Trophoblast cell (in vitro differentiated cells and primary cell): ENCODE data around the gene PLEKHG5.
"Not testable (repeated sequence)": the region's sequence is repeated elsewhere in the genome, so short reads cannot be mapped to it uniquely, and the experiment has no call there.

Experiments used
- DNase-seq, 2 donors: peaks; one replicate each; pipeline ENCODE4 v3.0.0-alpha.2; 2016
- H2AFZ ChIP-seq: 2 replicates; pipeline ENCODE4 v1.6.1; 2013; ENCODE audit warnings: low read length, moderate library complexity, mild to moderate bottlenecking; ENCODE audit not compliant: insufficient read depth, poor library complexity
- H2AK5ac ChIP-seq: 2 replicates; pipeline ENCODE4 v1.6.1; 2013; ENCODE audit warnings: mild to moderate bottlenecking, low read length
- H2BK120ac ChIP-seq: 2 replicates; pipeline ENCODE4 v1.6.1; 2013; ENCODE audit warnings: low read length, mild to moderate bottlenecking, moderate library complexity; ENCODE audit not compliant: insufficient read depth, poor library complexity
- H2BK12ac ChIP-seq: 2 replicates; pipeline ENCODE4 v1.6.1; 2013; ENCODE audit warnings: mild to moderate bottlenecking, low read length, moderate library complexity
- H2BK5ac ChIP-seq: 2 replicates; pipeline ENCODE4 v1.6.1; 2013; ENCODE audit warnings: low read length, low read depth, moderate library complexity, mild to moderate bottlenecking; ENCODE audit not compliant: poor library complexity
- H3K14ac ChIP-seq: 2 replicates; pipeline ENCODE4 v1.6.1; 2013; ENCODE audit warnings: mild to moderate bottlenecking, low read length
- H3K18ac ChIP-seq: 2 replicates; pipeline ENCODE4 v1.6.1; 2013; ENCODE audit warnings: mild to moderate bottlenecking, low read length
- H3K23ac ChIP-seq: 2 replicates; pipeline ENCODE4 v1.6.1; 2013; ENCODE audit warnings: low read length
- H3K27ac ChIP-seq: 2 replicates; pipeline ENCODE4 v1.5.1; 2013; ENCODE audit warnings: low read depth, mild to moderate bottlenecking, inconsistent platforms, low read length, moderate library complexity
- H3K27me3 ChIP-seq: 2 replicates; pipeline ENCODE4 v1.6.1; 2013; ENCODE audit warnings: inconsistent platforms, mild to moderate bottlenecking, low read length, moderate library complexity; ENCODE audit not compliant: insufficient read depth
- H3K36me3 ChIP-seq, 2 experiments: 1 replicate in 1 of 2; 2 replicates in 1 of 2; pipeline ENCODE4 v1.6.1; 2013; ENCODE audit warnings: low read length in 2 of 2, mild to moderate bottlenecking in 2 of 2, moderate library complexity in 1 of 2; ENCODE audit not compliant: insufficient read depth in 2 of 2, control insufficient read depth in 1 of 2
- H3K4ac ChIP-seq: 2 replicates; pipeline ENCODE4 v1.6.1; 2013; ENCODE audit warnings: low read depth, mild to moderate bottlenecking, low read length, moderate library complexity
- H3K4me1 ChIP-seq, 2 experiments: 1 replicate in 1 of 2; 2 replicates in 1 of 2; pipeline ENCODE4 v1.6.1; 2013; ENCODE audit warnings: low read length in 2 of 2, mild to moderate bottlenecking in 2 of 2, moderate library complexity in 1 of 2; ENCODE audit not compliant: insufficient read depth in 2 of 2, control insufficient read depth in 1 of 2
- H3K4me2 ChIP-seq: 2 replicates; pipeline ENCODE4 v1.6.1; 2013; ENCODE audit warnings: inconsistent platforms, mild to moderate bottlenecking, low read length, moderate library complexity
- H3K4me3 ChIP-seq: 2 replicates; pipeline ENCODE4 v1.5.1; 2013; ENCODE audit warnings: mild to moderate bottlenecking, low read depth, low read length, inconsistent platforms
- H3K79me1 ChIP-seq: one replicate; pipeline ENCODE4 v1.6.1; 2013; ENCODE audit warnings: low read length
- H3K79me2 ChIP-seq: 2 replicates; pipeline ENCODE4 v1.6.1; 2013; ENCODE audit warnings: low read length, mild to moderate bottlenecking; ENCODE audit not compliant: control insufficient read depth, insufficient read depth, poor library complexity
- H3K9ac ChIP-seq: 2 replicates; pipeline ENCODE4 v1.6.1; 2013; ENCODE audit warnings: mild to moderate bottlenecking, low read length
- H3K9me3 ChIP-seq: 2 replicates; pipeline ENCODE4 v1.6.1; 2013; ENCODE audit warnings: low read depth, mild to moderate bottlenecking, control low read depth, inconsistent platforms, low read length; ENCODE audit not compliant: insufficient read depth
- H4K12ac ChIP-seq: 2 replicates; pipeline ENCODE4 v1.6.1; 2013; ENCODE audit warnings: low read depth, mild to moderate bottlenecking, low read length, moderate library complexity
- H4K8ac ChIP-seq: 2 replicates; pipeline ENCODE4 v1.6.1; 2013; ENCODE audit warnings: low read depth, mild to moderate bottlenecking, low read length, moderate library complexity
- H4K91ac ChIP-seq: one replicate; pipeline ENCODE4 v1.6.1; 2013; ENCODE audit warnings: low read depth, mild to moderate bottlenecking, low read length, moderate library complexity
- WGBS: extraction: QIAGEN DNeasy Blood & Tissue Kit; methylation state at CpG from one replicate; pipeline ENCODE4 v1.1.7; 2013; ENCODE audit warnings: missing lambda C conversion rate; ENCODE audit not compliant: insufficient read length, insufficient coverage; ENCODE audit errors: extremely low coverage; 5-methylcytosine and 5-hydroxymethylcytosine counted together

PLEKHG5 gene

DNA sequence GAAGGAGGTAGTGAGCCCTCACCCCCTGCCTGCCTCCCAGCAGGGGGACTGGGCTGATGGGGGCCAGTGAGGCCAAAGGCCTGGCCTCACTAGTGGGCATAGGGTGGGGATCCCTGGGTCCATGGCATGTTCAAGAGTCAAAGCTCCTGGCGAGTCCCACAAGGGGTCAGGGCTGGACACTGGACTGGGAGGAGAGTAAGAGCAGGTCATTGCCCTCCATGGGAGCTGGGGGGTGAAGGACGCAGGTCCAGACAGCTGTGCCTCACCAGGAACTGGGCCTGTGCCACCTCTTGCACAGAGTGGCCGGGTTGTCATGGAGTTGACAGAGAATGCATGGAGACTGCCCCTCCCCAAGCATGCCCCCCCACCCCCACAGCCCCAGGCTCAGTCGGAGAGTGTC is 45.5 kb downstream of the PLEKHG5 start:
- H3K36me3 ChIP-seq, H4K8ac ChIP-seq, H4K91ac ChIP-seq, H2BK120ac ChIP-seq, H3K4ac ChIP-seq, H3K4me2 ChIP-seq, H3K9me3 ChIP-seq, H3K14ac ChIP-seq, H3K27ac ChIP-seq, H2AK5ac ChIP-seq, H3K4me3 ChIP-seq, H3K9ac ChIP-seq, H2BK5ac ChIP-seq, H3K18ac ChIP-seq, H2AFZ ChIP-seq, DNase-seq, H3K79me1 ChIP-seq, H4K12ac ChIP-seq, H2BK12ac ChIP-seq, H3K23ac ChIP-seq, H3K79me2 ChIP-seq: not testable (repeated sequence)
- H3K27me3 ChIP-seq, result peaks cover 21% of the 10 kb centered on the region
- no CpG with 5 or more reads among the region's 4 CpGs for WGBS
- H3K4me1 ChIP-seq, result peaks cover 4 to 13% of the 10 kb centered on the region in 2 experiments

DNA sequence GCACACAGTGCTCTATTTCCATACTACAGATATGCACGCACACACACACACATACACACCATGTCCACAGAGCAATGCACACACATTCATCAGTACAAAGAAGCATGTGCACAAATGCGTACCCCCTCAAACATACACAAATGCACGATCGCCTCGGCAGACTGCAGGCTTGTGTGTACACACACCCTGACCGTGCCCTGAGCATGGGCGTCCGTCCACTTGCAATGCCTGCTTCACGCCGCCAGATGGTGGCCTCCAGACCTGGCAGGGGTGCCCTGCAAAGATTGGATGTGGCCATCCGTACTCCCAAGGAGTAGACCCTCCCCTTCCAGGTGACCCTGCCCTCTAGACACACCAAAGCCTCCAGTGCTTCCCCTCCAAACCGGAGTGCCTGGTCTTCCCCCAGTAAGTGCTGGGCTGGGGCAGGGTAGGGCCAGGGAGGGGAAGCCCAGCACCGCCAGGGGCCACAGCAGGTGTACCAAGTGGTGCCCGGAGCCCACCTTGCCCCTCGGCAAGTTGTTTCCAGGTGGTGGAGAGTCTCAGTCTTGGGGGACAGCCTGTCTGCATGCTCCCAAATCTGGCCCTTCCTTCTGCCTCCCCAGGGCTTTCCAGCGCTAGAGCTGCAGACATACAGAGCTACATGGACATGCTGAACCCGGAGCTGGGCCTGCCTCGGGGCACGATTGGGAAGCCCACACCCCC is 46.3 kb downstream of the PLEKHG5 start:
- Histone ChIP-seq H3K4ac (no peak overlapping the region), H3K9ac (no peak overlapping the region), H3K14ac (no peak overlapping the region), H2BK120ac (no peak overlapping the region), H3K4me1 (peaks cover 6 to 16% of the 10 kb centered on the region in 2 experiments), H3K79me1 (no peaks in the 10 kb centered on the region), H3K79me2 (no peaks in the 10 kb centered on the region), H2BK12ac (no peak overlapping the region), H3K36me3 (no peaks in the 10 kb centered on the region), H2AFZ (no peak overlapping the region), H4K8ac (no peak overlapping the region), H3K9me3 (peaks cover 3% of the 10 kb centered on the region), H3K4me3 (no peak overlapping the region), H3K18ac (no peak overlapping the region), H4K91ac (no peak overlapping the region), H3K4me2 (no peak overlapping the region), H3K23ac (no peak overlapping the region), H3K27me3 (peaks cover 21% of the 10 kb centered on the region), H3K27ac (no peak overlapping the region), H2AK5ac (no peak overlapping the region), H2BK5ac (no peak overlapping the region), H4K12ac (no peak overlapping the region)
- DNase-seq, result peak in 1 of 2 donors; percentile 48
- WGBS, result no CpG with 5 or more reads among the region's 19 CpGs

DNA sequence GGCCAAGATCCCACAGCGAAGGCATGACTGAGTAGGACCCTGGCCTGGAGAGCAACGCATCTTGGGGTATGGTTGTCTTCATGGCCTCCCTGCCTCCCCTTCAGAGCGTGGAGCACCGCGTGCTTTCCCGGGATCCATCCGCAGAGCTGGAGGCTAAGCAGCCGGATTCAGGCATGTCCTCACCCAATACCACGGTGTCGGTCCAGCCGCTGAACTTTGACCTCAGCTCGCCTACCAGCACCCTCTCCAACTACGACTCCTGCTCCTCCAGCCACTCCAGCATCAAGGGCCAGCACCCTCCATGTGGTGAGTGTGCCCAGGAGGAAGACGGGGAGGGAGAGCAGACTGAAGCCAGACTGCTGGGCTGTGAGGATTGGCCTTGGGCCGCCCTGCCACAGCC is 47.1 kb downstream of the PLEKHG5 start:
- H4K12ac ChIP-seq, result no peak overlapping the region
- H3K27me3 ChIP-seq, result peaks cover 17% of the 10 kb centered on the region
- peaks cover 10 to 18% of the 10 kb centered on the region in 2 experiments for H3K4me1 ChIP-seq
- peak overlapping the region; percentile 8 for H3K4me3 ChIP-seq
- H3K27ac ChIP-seq, result no peak overlapping the region
- H3K9me3 ChIP-seq, result peaks cover 3% of the 10 kb centered on the region
- no peak overlapping the region for H3K4me2 ChIP-seq
- no peak overlapping the region for H2BK5ac ChIP-seq
- H3K79me1 ChIP-seq, result peaks cover 3% of the 10 kb centered on the region
- H2AK5ac ChIP-seq, result no peak overlapping the region
- no peak overlapping the region for H4K8ac ChIP-seq
- no peaks in the 10 kb centered on the region for H3K79me2 ChIP-seq
- no peaks in the 10 kb centered on the region for H3K36me3 ChIP-seq
- H3K9ac ChIP-seq, result no peak overlapping the region
- H3K23ac ChIP-seq, result no peak overlapping the region
- H3K4ac ChIP-seq, result no peak overlapping the region
- no peak overlapping the region for H3K18ac ChIP-seq
- no peak overlapping the region for H2AFZ ChIP-seq
- no peak overlapping the region for H2BK12ac ChIP-seq
- H2BK120ac ChIP-seq, result no peak overlapping the region
- no peak overlapping the region for H4K91ac ChIP-seq
- WGBS, result no CpG with 5 or more reads among the region's 15 CpGs
- DNase-seq, result no peak
- no peak overlapping the region for H3K14ac ChIP-seq

DNA sequence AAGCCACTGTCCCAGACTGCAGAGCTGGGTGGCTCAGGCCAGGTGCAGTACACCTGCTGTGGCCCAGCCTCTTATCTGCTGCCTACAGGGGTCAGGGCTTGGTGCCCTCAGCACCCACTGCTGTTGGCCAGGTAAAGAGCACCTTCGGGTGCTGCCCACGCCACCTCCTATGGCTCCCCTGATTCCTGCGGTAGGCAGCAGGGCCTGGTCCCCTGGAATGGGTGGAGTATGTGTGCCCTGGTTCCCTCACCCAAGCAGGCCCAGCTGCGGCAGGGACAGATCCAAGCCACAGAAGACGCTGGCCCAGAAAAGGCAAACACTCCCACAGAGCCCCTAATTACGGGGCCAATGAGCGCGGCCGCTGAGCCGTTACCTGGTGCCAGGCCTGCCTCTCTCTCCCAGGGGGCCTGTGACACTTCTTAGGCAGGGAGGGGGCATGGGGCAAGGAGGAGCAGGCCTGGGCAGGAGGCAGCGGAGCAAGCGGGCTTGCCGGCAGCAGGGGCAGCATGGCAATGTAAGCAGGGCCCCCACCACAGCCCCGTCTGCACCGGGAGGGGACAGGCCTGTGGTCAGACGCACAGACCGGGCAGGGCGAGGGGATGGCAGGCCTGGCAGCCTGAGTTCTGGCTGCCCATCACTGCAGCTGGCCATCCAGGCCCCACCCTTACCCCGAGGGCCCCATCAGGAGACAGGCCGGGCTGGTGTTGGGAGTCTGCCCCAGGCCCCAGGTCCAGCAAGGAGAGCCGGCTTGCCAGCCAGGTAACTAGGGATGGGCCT is 47.9 kb downstream of the PLEKHG5 start:
- Histone ChIP-seq H2BK5ac (no peak overlapping the region), H4K12ac (no peak overlapping the region), H2BK120ac (no peak overlapping the region), H2BK12ac (no peak overlapping the region), H3K79me1 (peaks cover 3% of the 10 kb centered on the region), H2AFZ (no peak overlapping the region), H3K18ac (no peak overlapping the region), H3K4me3 (no peak overlapping the region), H2AK5ac (no peak overlapping the region), H3K27me3 (peaks cover 9% of the 10 kb centered on the region), H3K36me3 (no peaks in the 10 kb centered on the region), H3K9ac (no peak overlapping the region), H3K23ac (no peak overlapping the region), H3K79me2 (no peaks in the 10 kb centered on the region), H3K4me2 (no peak overlapping the region), H3K9me3 (peaks cover 3% of the 10 kb centered on the region), H3K27ac (no peak overlapping the region), H4K91ac (no peak overlapping the region), H3K4me1 (peaks cover 10 to 16% of the 10 kb centered on the region in 2 experiments), H3K4ac (no peak overlapping the region), H4K8ac (no peak overlapping the region), H3K14ac (no peak overlapping the region)
- WGBS, result no CpG with 5 or more reads among the region's 21 CpGs
- no peak for DNase-seq
